Activated naive CD8-positive, alpha-beta T cell treated with anti-CD3 and anti-CD28 coated beads, Interleukin-2, amount 50 U/mL, for 16 hours (primary cell): ENCODE measurements around the gene RSBN1.
A peak's percentile ranks its signal among the peaks of the same experiment; 100 is the strongest.
"Not testable (repeated sequence)": the region's sequence is repeated elsewhere in the genome, so short reads cannot be mapped to it uniquely, and the experiment has no call there.

Experiments
- DNase-seq: peaks from one replicate; pipeline ENCODE4 v3.0.0-alpha.2; 2020; ENCODE audit warnings: low read depth, low spot score

Gene RSBN1

DNA sequence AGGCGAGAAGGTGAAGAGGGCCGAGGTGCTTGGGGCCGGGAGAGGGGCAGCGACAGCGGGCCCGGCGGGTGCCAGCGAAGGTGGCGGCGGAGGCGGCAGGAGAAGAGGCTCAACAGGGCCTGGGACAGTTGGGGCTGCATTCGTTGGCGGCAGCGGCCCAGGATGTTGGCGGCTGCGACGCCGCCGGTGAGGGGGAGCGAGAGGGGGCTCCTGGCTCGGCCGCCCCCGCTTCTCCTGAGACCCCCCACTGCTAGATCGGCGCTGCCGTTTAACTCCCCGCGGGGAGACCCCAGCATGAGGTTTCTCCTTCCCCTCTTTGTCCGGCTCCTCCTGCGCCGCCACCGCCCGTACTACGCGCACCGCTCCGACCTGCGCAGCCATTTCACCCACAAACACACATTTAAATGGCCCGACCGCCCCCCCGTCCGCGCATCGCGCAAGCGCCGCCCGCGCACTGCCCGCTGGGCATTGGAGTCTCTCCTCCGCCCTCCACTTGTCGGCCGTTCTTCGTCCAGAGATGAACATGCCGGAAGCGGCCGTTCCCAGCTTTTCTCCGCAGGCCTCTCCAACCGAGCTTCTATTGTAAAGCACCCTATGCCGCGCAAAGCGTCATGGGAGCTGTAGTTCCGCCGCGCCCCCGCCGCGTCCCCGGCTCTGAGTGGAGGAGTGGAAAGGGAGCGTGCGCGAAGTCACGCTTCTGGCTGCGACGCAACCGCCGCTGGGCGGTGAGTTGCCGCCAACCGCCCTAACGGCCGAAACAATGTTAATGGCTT is at the start of gene RSBN1:
RSBN1 (minus strand) TSS at position 589 of the 773 bp plus-strand sequence; CDS start at position 525, 64 bp downstream.
- peak; percentile 95 for DNase-seq

DNA sequence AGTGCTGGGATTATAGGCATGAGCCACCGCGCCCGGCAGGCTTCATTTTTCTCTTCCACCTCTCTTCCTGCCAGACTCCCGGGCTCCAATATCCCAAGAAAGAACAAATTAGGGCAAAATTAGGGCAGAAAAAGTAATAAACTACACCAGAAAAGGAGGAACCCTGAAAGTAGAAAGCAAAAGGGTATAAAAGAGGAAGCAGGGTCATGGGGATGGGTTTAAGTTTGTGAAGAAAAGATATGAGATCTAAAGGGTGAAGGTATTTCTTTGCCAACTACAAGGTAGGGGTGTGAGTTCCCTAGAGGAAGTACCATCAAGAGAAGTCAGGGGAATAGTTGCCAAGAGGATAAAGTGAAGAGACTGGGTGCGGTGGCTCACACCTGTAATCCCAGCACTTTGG is 49.4 kb upstream of the RSBN1 start:
- no peak for DNase-seq

DNA sequence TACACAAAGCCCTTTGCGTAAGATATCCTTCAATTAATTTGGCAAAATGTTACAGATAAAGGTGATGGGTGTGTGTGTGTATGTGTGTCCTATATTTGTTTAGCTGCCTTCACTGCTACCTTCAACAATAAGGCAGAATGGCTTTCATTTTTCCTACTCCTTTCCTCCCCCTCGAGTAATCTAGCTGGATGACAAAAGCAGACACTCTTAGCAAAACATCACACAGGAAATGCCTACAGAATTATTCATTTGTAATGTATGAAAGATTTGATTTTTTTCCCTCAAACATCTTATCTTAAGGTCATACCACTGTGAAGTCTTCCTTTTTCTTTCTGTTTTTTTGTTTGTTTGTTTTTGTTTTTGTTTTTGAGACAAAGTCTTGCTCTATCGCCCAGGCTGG is 48.6 kb upstream of the RSBN1 start:
- DNase-seq, result no peak

DNA sequence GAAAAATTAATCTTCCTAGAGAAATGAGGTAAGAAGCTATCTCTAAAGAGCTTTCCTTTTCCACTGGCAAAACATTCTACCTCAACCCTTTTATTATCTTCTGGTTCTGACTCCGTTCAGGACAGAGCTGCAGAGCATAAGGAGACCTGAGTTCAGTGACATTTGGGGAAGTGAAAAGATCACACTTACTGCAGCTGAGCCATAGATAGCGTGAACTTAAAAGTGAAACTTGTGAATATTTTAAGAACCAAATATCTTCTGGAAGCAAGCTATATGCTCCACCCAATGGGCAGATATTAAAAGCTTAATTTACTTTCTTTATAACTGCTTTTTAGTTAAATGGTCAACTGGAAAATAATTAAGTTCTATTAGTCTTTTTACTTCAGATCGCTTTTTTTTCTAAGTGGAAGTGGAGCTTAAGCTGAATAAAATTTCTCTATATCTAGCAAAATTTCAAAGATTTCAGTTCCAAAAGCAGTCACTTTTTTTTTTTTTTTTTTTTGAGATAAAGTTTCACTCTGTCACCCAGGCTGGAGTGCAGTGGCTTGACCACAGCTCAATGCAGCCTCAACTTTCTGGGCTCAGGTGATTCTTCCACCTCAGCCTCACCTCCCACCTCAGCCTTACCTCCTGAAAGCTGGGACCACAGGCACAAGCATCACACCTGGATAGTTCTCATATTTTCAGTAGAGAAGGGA is 47.4 kb upstream of the RSBN1 start:
- no peak for DNase-seq

DNA sequence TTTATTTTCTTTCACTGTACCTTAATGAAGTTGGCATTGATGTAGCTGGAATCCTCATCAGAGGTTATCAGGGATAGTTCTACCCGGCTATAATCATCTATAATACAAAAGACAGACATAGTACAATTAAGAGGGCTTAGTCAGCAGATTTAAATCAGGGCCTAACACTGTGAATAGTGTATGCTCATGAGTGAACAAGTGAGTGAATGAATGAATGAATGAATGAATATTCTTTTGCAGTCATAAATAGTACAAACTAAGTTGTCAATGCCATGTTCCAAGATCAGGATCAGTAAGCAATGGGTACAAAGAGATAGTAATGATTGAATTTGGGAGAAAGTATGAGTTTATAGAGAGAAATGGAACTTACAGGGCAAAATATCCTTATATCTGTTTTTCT is 46.7 kb upstream of the RSBN1 start:
- DNase-seq, result no peak

DNA sequence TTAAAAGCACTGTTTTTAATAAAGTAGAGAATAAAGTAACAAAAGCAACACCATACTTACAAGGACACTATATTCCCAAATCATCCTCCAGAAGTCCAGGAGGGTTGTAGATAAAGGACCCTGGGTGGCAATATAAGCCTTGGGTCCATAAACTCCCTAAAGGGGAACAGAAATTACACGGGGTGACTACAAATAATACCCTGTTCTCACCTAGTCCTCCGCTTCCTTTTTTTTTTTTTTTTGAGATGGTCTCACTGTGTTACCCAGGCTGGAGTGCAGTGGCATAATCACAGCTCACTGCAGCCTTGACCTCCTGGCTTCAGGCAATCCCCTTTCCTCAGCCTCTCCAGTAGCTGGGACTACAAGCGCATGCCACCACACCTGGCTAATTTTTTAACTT is 46.1 kb upstream of the RSBN1 start:
- no peak for DNase-seq

DNA sequence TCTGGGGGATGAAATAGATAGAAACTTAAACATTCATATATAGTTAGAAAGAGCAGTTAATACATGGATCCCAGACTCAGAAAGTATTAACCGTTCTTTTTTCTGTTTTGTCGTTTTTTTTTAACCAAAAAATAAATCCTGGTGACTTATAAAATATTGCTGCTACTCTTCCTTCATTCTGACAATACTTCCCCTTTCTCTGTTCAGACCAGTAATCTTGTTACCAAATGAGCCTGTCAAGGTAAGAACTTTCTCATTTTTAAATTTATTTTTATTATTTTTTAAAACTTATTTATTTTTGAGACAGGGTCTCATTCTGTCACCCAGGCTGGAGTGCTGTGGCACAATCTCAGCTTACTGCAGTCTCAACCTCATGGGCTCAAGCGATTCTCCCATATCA is 45.5 kb upstream of the RSBN1 start:
- no peak for DNase-seq

DNA sequence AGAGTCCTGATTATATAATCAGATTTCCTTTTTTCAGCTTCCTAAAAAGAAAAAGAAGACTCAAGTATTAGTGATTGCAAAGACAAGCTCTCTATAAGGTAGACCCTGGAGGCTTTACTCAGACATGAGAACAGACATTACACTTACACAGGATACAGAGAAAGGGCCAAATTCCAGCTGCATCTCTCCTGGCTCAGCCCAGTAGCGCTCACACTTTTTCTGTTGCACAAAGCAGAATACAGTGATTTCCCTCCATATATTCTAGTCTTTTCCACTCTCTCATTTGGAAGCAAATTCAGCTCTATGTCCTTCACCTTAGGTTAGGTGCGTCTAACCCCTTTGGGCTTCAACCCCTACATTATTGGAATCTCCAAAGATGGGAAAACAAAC is 44.1 kb upstream of the RSBN1 start:
- no peak for DNase-seq

DNA sequence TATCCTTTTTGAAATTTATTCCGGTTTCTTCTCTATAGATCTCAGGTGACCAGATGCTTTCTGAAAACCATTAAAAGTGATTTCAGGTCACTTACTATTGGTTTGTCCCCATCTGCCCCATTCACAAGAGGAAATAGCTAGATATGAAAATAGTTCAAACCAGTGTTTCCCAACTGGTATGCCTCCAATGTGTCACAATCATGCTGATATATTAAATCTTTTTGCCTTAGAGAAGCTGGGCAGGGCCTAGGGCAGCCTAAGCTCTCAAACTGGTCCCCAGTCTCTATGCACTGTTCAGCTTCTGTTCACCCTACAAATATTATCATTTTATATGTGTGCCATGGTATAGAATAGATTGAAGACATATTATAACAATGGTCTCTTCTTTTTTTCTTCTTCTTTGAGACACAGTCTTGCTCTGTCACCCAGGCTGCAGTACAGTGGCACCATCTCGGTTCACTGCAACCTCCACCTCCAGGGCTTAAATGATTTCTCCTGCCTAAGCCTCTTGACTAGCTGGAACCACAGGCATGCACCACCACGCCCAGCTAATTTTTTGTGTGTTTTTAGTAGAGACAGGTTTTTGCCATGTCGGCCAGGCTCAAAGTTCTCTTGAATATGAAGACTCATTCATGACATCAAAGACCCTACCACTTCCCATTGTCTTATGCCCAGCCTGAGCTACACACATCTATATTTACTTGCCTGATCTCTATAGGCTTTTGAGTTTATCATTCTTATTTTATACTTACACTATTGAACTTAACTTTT is 43.5 kb upstream of the RSBN1 start:
- DNase-seq, result no peak

DNA sequence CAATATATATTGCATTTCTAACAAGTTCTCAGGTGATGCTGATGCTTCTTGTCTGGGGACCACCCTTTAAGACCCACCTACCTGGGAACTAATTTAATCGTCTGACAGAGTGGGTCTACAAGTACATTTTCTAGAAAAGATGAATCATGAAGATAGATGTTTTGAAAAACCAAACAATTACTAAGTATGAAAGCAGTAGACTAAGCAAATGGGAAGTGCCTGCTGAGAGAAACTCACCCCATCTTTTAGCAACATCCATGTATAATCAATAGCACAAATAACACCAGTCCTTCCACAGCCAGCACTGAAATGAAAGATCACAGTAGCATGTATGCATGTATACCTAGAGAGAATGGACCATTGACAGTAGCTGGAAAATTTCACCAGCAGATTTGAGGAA is 42.0 kb upstream of the RSBN1 start:
- DNase-seq, result no peak

DNA sequence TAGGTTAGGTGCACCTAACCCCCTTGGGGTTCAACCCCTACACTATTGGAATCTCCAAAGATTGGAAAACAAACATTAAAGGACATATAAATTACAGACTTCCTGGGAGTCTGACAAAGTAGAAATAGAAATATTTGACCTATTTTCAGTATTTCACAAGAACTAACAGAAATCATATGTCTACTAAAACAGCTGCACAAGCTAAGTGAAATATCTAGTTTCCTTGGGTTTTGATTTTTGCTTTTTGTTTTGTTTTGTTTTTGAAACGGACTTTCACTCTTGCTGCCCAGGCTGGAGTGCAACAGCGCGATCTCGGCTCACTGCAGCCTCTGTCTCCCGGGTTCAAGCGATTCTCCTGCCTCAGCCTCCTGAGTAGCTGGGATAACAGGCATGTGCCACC is 40.4 kb upstream of the RSBN1 start:
- DNase-seq, result not testable (repeated sequence)

DNA sequence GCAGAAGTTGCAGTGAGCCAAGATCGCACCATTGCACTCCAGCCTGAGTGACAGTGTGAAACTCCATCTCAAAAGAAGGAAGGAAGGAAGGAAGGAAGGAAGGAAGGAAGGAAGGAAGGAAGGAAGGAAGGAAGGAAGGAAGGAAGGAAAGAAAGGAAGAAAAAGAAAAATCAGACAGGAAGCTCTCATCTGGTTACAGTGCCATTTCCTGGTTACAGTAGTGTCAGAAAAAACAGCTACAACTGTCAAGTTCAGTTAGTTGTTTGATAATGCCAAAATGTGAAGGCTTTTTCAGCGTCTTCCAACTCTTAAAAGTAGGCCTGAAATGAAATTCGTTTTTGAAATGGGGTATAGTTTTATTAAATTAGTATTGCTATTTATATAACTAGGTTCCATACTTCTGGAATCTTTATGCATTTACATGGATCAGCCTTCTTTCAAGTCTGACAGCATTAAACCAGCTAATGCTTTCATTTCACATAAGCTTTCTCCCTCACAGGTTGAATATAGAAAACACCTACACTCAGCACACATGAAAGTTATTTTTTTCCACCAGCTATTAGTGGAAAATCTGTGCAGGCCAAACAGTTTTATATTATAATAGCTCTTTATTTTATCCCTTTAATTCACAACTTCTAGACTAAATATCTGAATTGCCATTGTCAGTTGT is 38.0 kb upstream of the RSBN1 start:
- no peak for DNase-seq

DNA sequence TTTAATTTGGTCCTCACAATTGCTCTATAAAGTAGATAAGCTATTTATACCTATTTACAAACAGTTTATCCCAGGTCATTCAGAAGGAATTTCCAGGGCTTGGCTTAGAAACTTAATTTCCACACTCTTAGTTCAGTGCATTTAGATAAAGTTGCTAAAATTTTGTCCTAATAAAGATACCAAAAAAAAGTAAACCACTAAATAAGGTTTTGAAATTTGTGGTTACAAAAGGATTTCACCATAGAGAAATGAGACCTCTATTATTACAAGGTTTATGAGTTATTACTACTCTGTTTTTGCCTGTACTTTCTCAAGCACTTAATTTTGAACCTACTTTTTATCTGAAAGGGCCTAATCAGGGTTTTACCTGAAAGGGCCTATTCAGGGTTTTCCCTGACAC is 36.8 kb upstream of the RSBN1 start:
- no peak for DNase-seq

DNA sequence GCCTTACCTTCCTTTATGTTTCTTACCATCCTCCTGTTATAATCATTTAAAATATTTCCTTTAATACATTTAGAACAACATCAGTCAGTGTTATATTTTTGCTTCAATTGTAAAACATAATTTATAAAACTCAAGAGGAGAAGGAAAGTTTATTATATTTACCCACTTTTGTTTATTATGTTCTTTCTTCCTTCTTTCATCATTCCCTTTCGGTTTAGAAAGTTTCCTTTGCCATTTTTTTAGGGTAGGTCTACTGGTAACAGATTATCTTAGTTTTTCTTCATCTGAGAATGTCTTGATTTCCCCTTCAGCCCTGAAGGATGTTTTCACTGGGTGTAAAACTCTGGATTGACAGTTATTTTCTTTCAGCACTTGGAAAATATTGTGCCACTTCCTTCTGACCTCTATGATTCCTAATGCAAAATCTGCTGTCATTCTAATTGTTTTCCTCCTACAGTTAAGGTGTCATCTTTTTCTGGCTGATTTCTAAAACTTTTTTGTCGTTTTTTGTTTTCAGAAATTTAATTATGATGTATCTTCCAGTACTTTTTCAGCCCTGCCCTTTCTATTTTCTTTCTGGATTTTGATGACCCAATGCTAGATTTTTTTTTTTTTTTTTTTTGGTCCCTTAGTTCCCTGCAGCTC is 34.2 kb upstream of the RSBN1 start:
- DNase-seq, result no peak

DNA sequence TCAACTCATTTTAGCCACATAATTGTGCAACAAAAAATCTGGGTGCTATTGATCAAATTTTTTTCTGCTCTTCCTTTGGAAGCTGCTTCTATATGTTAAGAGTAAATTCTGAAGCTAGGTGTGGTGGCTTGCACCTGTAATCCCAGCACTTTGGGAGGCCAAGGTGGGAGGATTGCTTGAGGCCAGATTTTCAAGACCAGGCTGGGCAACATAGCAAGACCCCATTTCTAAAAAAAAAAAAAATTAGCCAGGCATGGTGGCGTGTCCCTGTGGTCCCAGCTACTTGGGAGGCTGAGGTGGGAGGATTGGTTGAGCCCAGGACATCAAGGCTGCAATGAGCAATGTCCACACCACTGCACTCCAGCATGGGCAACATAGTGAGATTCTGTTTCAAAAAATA is 24.3 kb upstream of the RSBN1 start:
- DNase-seq, result no peak

DNA sequence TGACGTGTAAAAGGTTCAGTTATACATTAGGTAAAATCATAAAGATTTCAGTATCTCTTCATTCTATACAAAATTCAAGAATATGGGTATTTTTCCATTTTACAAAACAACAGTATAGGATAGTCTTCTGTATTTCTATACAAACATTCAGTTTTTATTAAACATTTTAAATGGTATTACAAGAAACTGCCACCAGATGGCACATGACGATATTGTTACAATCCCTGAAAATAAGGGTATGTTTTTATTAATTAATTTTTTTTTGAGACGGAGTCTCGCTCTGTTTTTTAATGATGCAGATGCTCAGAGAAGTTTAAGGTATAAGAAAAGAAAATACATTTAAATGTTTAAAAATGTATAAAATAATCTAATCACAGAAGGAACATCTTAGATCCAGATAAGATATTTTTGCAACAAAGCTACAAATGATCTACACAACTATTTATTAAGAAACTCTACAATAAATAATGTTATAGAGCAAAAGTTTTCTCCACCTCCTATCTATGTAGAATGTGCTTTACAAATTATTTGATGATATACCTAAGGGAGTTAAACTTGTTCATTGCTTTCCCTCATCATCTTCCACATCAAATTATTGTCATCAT is 23.5 kb upstream of the RSBN1 start:
- no peak for DNase-seq

DNA sequence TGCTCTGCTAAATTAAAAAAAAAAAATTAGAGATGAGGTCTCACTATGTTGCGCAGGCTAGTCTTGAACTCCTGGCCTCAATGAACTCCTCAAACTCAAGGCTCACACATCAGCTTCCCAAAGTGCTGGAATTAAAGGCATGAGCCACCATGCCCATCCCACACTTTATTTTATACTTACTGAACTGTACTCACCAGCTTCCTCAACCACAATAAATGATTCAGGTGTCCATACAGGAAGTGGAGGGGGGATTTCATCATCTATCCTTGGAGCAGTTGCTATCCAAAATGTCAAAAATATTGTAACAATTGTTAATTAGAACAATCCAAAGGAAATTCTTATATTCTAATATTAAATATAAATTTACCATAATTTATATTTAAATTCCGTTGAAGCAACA is 22.4 kb upstream of the RSBN1 start:
- DNase-seq, result no peak

DNA sequence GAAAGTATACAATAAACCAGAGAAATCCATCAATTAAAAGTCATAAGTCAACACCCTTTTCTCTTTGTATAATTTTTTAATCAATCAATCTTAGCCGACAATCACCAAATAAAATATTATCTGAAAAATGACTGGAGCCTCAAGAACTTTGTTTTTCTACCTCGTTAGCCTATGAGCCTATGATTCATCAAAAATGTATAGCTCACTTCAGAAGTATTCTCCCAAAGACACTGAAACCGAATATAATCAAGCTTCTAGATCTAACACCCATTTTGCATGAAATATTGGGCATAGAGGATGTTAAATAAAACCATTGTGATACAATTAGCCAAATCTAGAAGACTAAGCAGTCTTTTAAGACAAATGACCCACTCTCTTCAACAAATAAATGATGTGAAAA is 17.8 kb upstream of the RSBN1 start:
- no peak for DNase-seq

DNA sequence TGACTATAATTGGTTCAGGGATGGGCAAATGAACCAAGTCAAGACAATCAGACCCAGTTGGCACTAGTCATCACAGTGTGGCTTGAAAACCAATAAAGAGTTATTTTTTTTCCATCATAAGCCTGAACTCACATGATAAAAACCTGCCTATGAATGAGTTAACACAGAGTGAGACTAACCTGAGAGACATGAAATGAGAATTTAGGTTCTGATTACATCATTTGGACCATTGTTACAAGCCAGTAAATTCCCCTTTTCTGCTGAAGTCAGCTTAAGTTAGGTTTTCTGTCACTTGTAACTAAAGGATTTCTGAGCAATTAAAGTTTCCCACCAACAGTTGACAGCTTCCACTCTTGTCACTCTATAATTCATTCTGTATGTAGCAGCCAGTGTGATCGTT is 9.6 kb upstream of the RSBN1 start:
- DNase-seq, result no peak

DNA sequence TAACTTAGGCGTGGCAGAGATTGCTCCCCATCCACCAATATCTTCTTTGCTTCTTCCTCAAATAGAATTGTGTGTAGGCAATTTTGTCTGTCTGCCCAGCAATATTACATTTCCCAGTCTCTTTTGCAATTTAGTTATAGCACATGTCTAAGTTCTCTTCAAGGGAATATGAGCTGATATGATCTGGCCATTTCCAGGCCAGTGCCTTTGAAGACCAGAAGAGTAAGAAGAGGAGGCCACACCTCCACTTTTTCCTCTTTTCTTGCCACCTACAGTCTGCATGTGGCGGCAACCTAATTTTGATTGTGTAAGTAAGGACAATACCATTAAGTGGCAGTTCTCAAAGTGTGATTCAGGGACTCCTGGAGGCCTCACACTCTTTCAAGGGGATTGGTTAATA is 6.3 kb upstream of the RSBN1 start:
- DNase-seq, result no peak

DNA sequence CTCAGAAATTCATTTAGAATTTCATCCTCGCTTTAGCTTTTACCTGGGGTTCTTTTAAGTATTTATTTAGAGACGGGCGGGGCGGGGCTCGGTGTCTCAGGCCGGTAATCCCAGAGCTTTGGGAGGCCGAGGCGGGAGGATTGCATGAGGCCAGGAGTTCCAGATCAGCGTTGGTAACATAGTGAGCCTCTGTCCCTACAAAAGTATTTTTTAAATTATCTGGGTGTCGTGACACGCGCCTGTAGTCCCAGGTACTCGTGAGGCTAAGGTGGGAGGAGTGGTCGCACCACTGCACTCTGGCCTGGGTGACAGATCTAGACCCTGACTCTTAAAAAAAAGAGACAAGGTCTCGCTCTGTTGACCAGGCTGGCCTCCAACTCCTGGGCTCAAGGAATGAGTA is 942 bp upstream of the RSBN1 start:
- no peak for DNase-seq
